H1 (cell line): ENCODE measurements around the gene ZNF304. TPM values are rescaled to one million over a fixed set of nuclear protein-coding genes. Genes with fewer than 3 reads are reported as not detected.

ENCODE experiments used
- CTCF ChIA-PET: fragments of 300-600 bp; sonication (Branson Sonifier 250); formaldehyde crosslinking; loops from one replicate; lab custom pipeline; 2021; ENCODE audit not compliant: partially characterized antibody; lab: Charles Lee
- POLR2A ChIA-PET: fragments of 300-600 bp; sonication (Branson Sonifier 250); formaldehyde crosslinking; loops from one replicate; lab custom pipeline; 2021; ENCODE audit warnings: inconsistent platforms; ENCODE audit not compliant: partially characterized antibody; lab: Charles Lee
- DNase-seq, 2 experiments: peaks; one replicate each; pipeline versions ENCODE4 v3.0.0 to v3.0.0-alpha.2; 2010 to 2022; ENCODE audit warnings: low spot score in 2 of 2, low read depth in 1 of 2, mixed read lengths in 1 of 2
- FAIRE-seq: peaks from 2 replicates; lab custom pipeline; 2011; peaks lifted over from hg19 to GRCh38; lab: Jason Lieb, UNC
- H2AFZ ChIP-seq: 2 replicates; pipeline ENCODE4 v1.8.1; 2012; ENCODE audit warnings: low read length, inconsistent platforms
- H2AK5ac ChIP-seq: 2 replicates; pipeline ENCODE4 v1.6.1; 2013; ENCODE audit warnings: low read depth, low read length
- H2BK120ac ChIP-seq: replicated peaks from 2 replicates; pipeline ENCODE3; 2013; ENCODE audit warnings: low read depth, low read length, inconsistent platforms
- H2BK12ac ChIP-seq: 2 replicates; pipeline ENCODE4 v1.6.1; 2013; ENCODE audit warnings: low read depth, low read length
- H2BK15ac ChIP-seq: 2 replicates; pipeline ENCODE4 v1.6.1; 2013; ENCODE audit warnings: low read length
- H2BK20ac ChIP-seq: 2 replicates; pipeline ENCODE4 v1.6.1; 2013; ENCODE audit warnings: low read length
- H2BK5ac ChIP-seq: 2 replicates; pipeline ENCODE4 v1.6.1; 2013; ENCODE audit warnings: low read depth, low read length
- H3K14ac ChIP-seq: 2 replicates; pipeline ENCODE4 v1.6.1; 2013; ENCODE audit warnings: inconsistent platforms; ENCODE audit not compliant: insufficient read length
- H3K18ac ChIP-seq: 2 replicates; pipeline ENCODE4 v1.6.1; 2013; ENCODE audit warnings: low read length; ENCODE audit errors: extremely low read depth
- H3K23ac ChIP-seq: 2 replicates; pipeline ENCODE4 v1.6.1; 2013; ENCODE audit warnings: inconsistent platforms; ENCODE audit not compliant: insufficient read length
- H3K23me2 ChIP-seq: 2 replicates; pipeline ENCODE4 v1.6.1; 2013; ENCODE audit warnings: low read depth, low read length
- H3K27ac ChIP-seq: 2 replicates; pipeline ENCODE4 v1.6.1; 2011; ENCODE audit warnings: low read depth, low read length, inconsistent platforms
- H3K27me3 ChIP-seq, 4 experiments: replicated peaks in 1 of 4; 1 replicate in 1 of 4; 2 replicates in 3 of 4; pipeline versions ENCODE4 v1.6.1 to v1.8.1; 2011 to 2013; ENCODE audit warnings: low read length in 3 of 4, mild to moderate bottlenecking in 3 of 4, inconsistent platforms in 2 of 4, mixed read lengths in 2 of 4, moderate library complexity in 1 of 4; ENCODE audit not compliant: control insufficient read depth in 3 of 4, insufficient read depth in 3 of 4; ENCODE audit errors: extremely low read depth in 1 of 4
- H3K36me3 ChIP-seq, 4 experiments: 2 replicates each; pipeline versions ENCODE4 v1.6.1 to v1.8.1; 2011 to 2013; ENCODE audit warnings: mild to moderate bottlenecking in 4 of 4, low read length in 3 of 4, moderate library complexity in 2 of 4, control low read depth in 1 of 4, inconsistent platforms in 1 of 4; ENCODE audit not compliant: insufficient read depth in 4 of 4, control insufficient read depth in 2 of 4
- H3K4ac ChIP-seq: replicated peaks from 2 replicates; pipeline ENCODE3; 2013; ENCODE audit warnings: low read length, low read depth, mixed read lengths, inconsistent platforms; ENCODE audit not compliant: insufficient read length
- H3K4me1 ChIP-seq, 4 experiments: replicated peaks in 1 of 4; 1 replicate in 1 of 4; 2 replicates in 3 of 4; pipeline versions ENCODE4 v1.6.1 to v1.8.1; 2011 to 2013; ENCODE audit warnings: low read length in 3 of 4, inconsistent platforms in 2 of 4, mixed read lengths in 1 of 4; ENCODE audit not compliant: insufficient read depth in 4 of 4, control insufficient read depth in 3 of 4
- H3K4me2 ChIP-seq, 2 experiments: 2 replicates each; pipeline versions ENCODE4 v1.6.1 to v1.8.1; 2011 to 2013; ENCODE audit warnings: low read depth in 2 of 2, low read length in 2 of 2, control low read depth in 1 of 2, inconsistent platforms in 1 of 2, mild to moderate bottlenecking in 1 of 2; ENCODE audit not compliant: insufficient read depth in 1 of 2
- H3K4me3 ChIP-seq, 4 experiments: fragments of 200-600, 300-600 bp in 1 of 4; sonication (generic), shearing (Covaris generic), sonication (Bioruptor Twin) in 1 of 4; 2 replicates each; pipeline versions ENCODE4 v1.5.1 to v1.8.1; 2011 to 2016; ENCODE audit warnings: low read length in 4 of 4, low read depth in 3 of 4, control low read depth in 2 of 4, inconsistent platforms in 2 of 4, mild to moderate bottlenecking in 2 of 4, mixed read lengths in 1 of 4, moderate library complexity in 1 of 4; ENCODE audit not compliant: insufficient read depth in 2 of 4; ENCODE audit errors: extremely low read depth in 1 of 4
- H3K56ac ChIP-seq: replicated peaks from 2 replicates; pipeline ENCODE3; 2013; ENCODE audit warnings: low read depth, mild to moderate bottlenecking, mixed read lengths, low read length, inconsistent platforms; ENCODE audit not compliant: insufficient read length
- H3K79me1 ChIP-seq: 2 replicates; pipeline ENCODE4 v1.6.1; 2013; ENCODE audit warnings: low read depth, low read length, control low read depth
- H3K79me2 ChIP-seq, 2 experiments: 2 replicates each; pipeline versions ENCODE4 v1.6.1 to v1.8.1; 2012 to 2013; ENCODE audit warnings: low read length in 2 of 2, mild to moderate bottlenecking in 2 of 2, inconsistent platforms in 1 of 2; ENCODE audit not compliant: insufficient read depth in 2 of 2, control insufficient read depth in 1 of 2
- H3K9ac ChIP-seq, 4 experiments: replicated peaks in 1 of 4; 1 replicate in 1 of 4; 2 replicates in 3 of 4; pipeline versions ENCODE4 v1.6.1 to v1.8.1; 2011 to 2013; ENCODE audit warnings: low read depth in 3 of 4, low read length in 3 of 4, control low read depth in 2 of 4, mild to moderate bottlenecking in 2 of 4, moderate library complexity in 2 of 4, inconsistent platforms in 1 of 4; ENCODE audit errors: extremely low read depth in 1 of 4
- H3K9me3 ChIP-seq, 2 experiments: 2 replicates each; pipeline versions ENCODE4 v1.6.1 to v1.8.1; 2012 to 2013; ENCODE audit warnings: mild to moderate bottlenecking in 2 of 2, moderate library complexity in 2 of 2, control low read depth in 1 of 2, inconsistent platforms in 1 of 2, low read depth in 1 of 2, low read length in 1 of 2, mixed read lengths in 1 of 2; ENCODE audit not compliant: insufficient read depth in 2 of 2
- H4K20me1 ChIP-seq, 2 experiments: replicated peaks in 1 of 2; 2 replicates each; pipeline versions ENCODE3 to v1.8.1; 2011 to 2013; ENCODE audit warnings: inconsistent platforms in 2 of 2, low read length in 2 of 2, mild to moderate bottlenecking in 1 of 2; ENCODE audit not compliant: insufficient read depth in 2 of 2, control insufficient read depth in 1 of 2
- H4K5ac ChIP-seq: 2 replicates; pipeline ENCODE4 v1.6.1; 2013; ENCODE audit warnings: low read length, low read depth, mixed read lengths, inconsistent platforms; ENCODE audit not compliant: insufficient read length
- H4K8ac ChIP-seq: 2 replicates; pipeline ENCODE4 v1.8.0; 2013; ENCODE audit warnings: mild to moderate bottlenecking, moderate library complexity, low read length, inconsistent platforms; ENCODE audit not compliant: insufficient read depth; ENCODE audit errors: extremely low read depth
- H4K91ac ChIP-seq: replicated peaks from 2 replicates; pipeline ENCODE3; 2013; ENCODE audit warnings: low read length, mixed read lengths, inconsistent platforms; ENCODE audit not compliant: insufficient read length
- BRCA1 ChIP-seq: IDR thresholded peaks from 2 replicates; pipeline ENCODE4 v1.6.1; 2012; ENCODE audit warnings: low read depth, low read length, improper control_type of control experiment
- EZH2 ChIP-seq: fragments of 200-600 bp; sonication (generic); IDR thresholded peaks from 2 replicates; pipeline ENCODE4 v1.7.1; 2012; ENCODE audit warnings: low read depth, mild to moderate bottlenecking, moderate library complexity, low read length, inconsistent platforms; ENCODE audit not compliant: severe bottlenecking
- GTF2F1 ChIP-seq: IDR thresholded peaks from 2 replicates; pipeline ENCODE4 v1.6.1; 2012; ENCODE audit warnings: low read depth, low read length, improper control_type of control experiment, borderline replicate concordance
- HDAC6 ChIP-seq: IDR thresholded peaks from one replicate; pipeline ENCODE4 v1.7.1; 2012; ENCODE audit warnings: low read depth, mild to moderate bottlenecking, inconsistent platforms, low read length, moderate library complexity
- KDM4A ChIP-seq: IDR thresholded peaks from one replicate; pipeline ENCODE4 v1.7.1; 2012; ENCODE audit warnings: low read depth, mild to moderate bottlenecking, moderate library complexity, low read length, inconsistent platforms; ENCODE audit not compliant: severe bottlenecking
- KDM5A ChIP-seq: fragments of 200-600 bp; IDR thresholded peaks from 2 replicates; pipeline ENCODE4 v1.7.1; 2012; ENCODE audit warnings: mild to moderate bottlenecking, low read length, inconsistent platforms, mixed read lengths
- MAFK ChIP-seq: IDR thresholded peaks from 2 replicates; pipeline ENCODE4 v1.6.1; 2012; ENCODE audit warnings: low read depth, mild to moderate bottlenecking, improper control_type of control experiment, low read length
- RNF2 ChIP-seq: fragments of 200-900, 300-1000 bp; sonication (generic); IDR thresholded peaks from 2 replicates; pipeline ENCODE4 v1.7.1; 2016; ENCODE audit warnings: borderline replicate concordance, low read depth, mild to moderate bottlenecking, antibody characterized with exemption, low read length; ENCODE audit not compliant: poor library complexity, severe bottlenecking; ENCODE audit errors: missing control alignments
- SAP30 ChIP-seq: fragments of 300-600 bp; sonication (generic); IDR thresholded peaks from 2 replicates; pipeline ENCODE4 v1.7.1; 2012; ENCODE audit warnings: low read length, moderate library complexity, mild to moderate bottlenecking, inconsistent platforms; ENCODE audit not compliant: insufficient read depth, insufficient replicate concordance
- SIRT6 ChIP-seq: IDR thresholded peaks from one replicate; pipeline ENCODE4 v1.7.1; 2012; ENCODE audit warnings: low read length, inconsistent platforms
- SIX5 ChIP-seq: IDR thresholded peaks from 2 replicates; pipeline ENCODE4 v1.6.1; 2011; ENCODE audit warnings: mild to moderate bottlenecking, low read depth, low read length
- SP1 ChIP-seq: IDR thresholded peaks from 2 replicates; pipeline ENCODE4 v1.6.1; 2011; ENCODE audit warnings: low read depth, low read length
- SP2 ChIP-seq: IDR thresholded peaks from 2 replicates; pipeline ENCODE4 v1.6.1; 2012; ENCODE audit warnings: mild to moderate bottlenecking, low read length, inconsistent platforms
- TCF12 ChIP-seq: IDR thresholded peaks from 2 replicates; pipeline ENCODE4 v1.6.1; 2011; ENCODE audit warnings: low read depth, mild to moderate bottlenecking, low read length
- USF2 ChIP-seq: IDR thresholded peaks from 2 replicates; pipeline ENCODE4 v1.6.1; 2011; ENCODE audit warnings: low read length, improper control_type of control experiment
- polyA plus RNA-seq, 7 experiments: library from polyadenylated mRNA; depleted of rRNA in 3 of 7; stranded (reverse) in 5 of 7; unstranded in 2 of 7; fragments of >200 nt in 5 of 7; fragments of 200-250 nt in 2 of 7; gene quantifications; 1 replicate in 5 of 7; 2 replicates in 1 of 7; 4 replicates in 1 of 7; pipeline versions ENCODE4 v1.2.1 to v1.2.3, GENCODE V29; 2011 to 2013; ENCODE audit warnings: missing spikeins in 2 of 7, mixed read lengths in 2 of 7
- total RNA-seq: library from RNA; stranded (reverse); fragmentation: NEBNext Ultra II Directional; extraction: Animal tissue kit (Norgen Biotek cat#: 25700); gene quantifications from 2 replicates; pipeline ENCODE4 v1.2.1, GENCODE V29; 2021

ZNF304 gene
- total and polyA plus RNA-seq, 2 of the 8 experiments (the other 6 are each of a cell fraction or from before 2014, with no cell fraction given), result 4.3 to 10.5 TPM

GRCh38 chr19:57359300-57359699, 8.2 kb downstream of the ZNF304 start:
- Histone ChIP-seq H2AK5ac (no peak overlapping the region), H3K4me1 (peaks cover 0 to 2% (median 1%) of the 10 kb centered on the region in 4 experiments; a peak in 2 of 7 replicates), H3K79me1 (peaks cover 7% of the 10 kb centered on the region), H2BK15ac (no peak overlapping the region), H2BK20ac (no peak overlapping the region), H3K36me3 (peaks cover 7 to 35% (median 30%) of the 10 kb centered on the region in 4 experiments), H3K4me3 (no peak overlapping the region), H3K27me3 (no peaks in the 10 kb centered on the region), H3K4ac (no peak overlapping the region), H3K18ac (no peak overlapping the region), H4K8ac (no peak overlapping the region), H4K5ac (no peak overlapping the region), H3K9ac (no peak overlapping the region), H2BK12ac (no peak overlapping the region), H3K9me3 (no peaks in the 10 kb centered on the region), H3K4me2 (no peak overlapping the region), H2BK120ac (no peak overlapping the region), H3K23me2 (peaks cover 9% of the 10 kb centered on the region), H4K20me1 (no peaks in the 10 kb centered on the region), H4K91ac (no peak overlapping the region), H3K56ac (no peak overlapping the region), H3K23ac (no peak overlapping the region), H3K27ac (no peak overlapping the region), H2BK5ac (no peak overlapping the region), H3K14ac (no peak overlapping the region), H3K79me2 (peaks cover 0 to 6% of the 10 kb centered on the region in 2 experiments; a peak in 1 of 4 replicates), H2AFZ (no peak overlapping the region)
- CTCF ChIA-PET, result no interaction called here
- FAIRE-seq, result no peak
- DNase-seq, result no peak
- POLR2A ChIA-PET, result interaction anchor here (1.4 kb wide), 1 partner anchor 8 kb away, joined by 4 read pairs; the partner anchor contains the start of gene ZNF304
- TF ChIP-seq SIRT6 (no peak), SAP30 (no peak), EZH2 (no peak), USF2 (no peak), HDAC6 (no peak), SP2 (no peak), MAFK (no peak), SP1 (no peak), BRCA1 (no peak), TCF12 (no peak), KDM5A (no peak), KDM4A (no peak), SIX5 (no peak), RNF2 (no peak), GTF2F1 (no peak)
